ENCODE data around the gene C2CD3. TPM values are rescaled to one million over a fixed set of nuclear protein-coding genes. Genes with fewer than 3 reads are reported as not detected.

The C2CD3 gene
- total and polyA plus RNA-seq, 9 of the 15 experiments (the other 6 are each of a cell fraction or from before 2014, with no cell fraction given): 4.4 to 20.2 (median 15.4) TPM

GRCh38 chr11:74203966-74204365 lies 33.2 kb upstream of the C2CD3 start (continued):
- TF ChIP-seq ZNF318 (IDR thresholded peaks at IDR 0.05; ENCODE audit: borderline replicate concordance in 1 of 2, low read depth in 1 of 2) (no peak), SRSF7 (optimal IDR thresholded peaks at IDR 0.05; ENCODE audit: low read depth, low read length) (no peak), MYBL2 (IDR thresholded peaks at IDR 0.05; ENCODE audit: low read depth) (no peak), MYBL2 (CRISPR knock-in tag; IDR thresholded peaks at IDR 0.05; ENCODE audit: borderline replicate concordance) (no peak), HNRNPK (IDR thresholded peaks at IDR 0.05; ENCODE audit: low read depth, low read length, poor library complexity, severe bottlenecking) (no peak)
